Fibroblast of skin of scalp (primary cell): ENCODE data around the gene BHLHE23. TPM values are rescaled to one million over a fixed set of nuclear protein-coding genes. Genes with fewer than 3 reads are reported as not detected.

Experiments used
- DNase-seq: peaks from one replicate; pipeline ENCODE4 v3.0.0-alpha.2; 2013
- polyA plus RNA-seq, 2 experiments: library from polyadenylated mRNA; unstranded; fragments of 120-200 nt; gene quantifications; one replicate each; pipeline ENCODE4 v1.2.1, GENCODE V29; 2013; ENCODE audit not compliant: insufficient read length in 2 of 2

Gene BHLHE23
- polyA plus RNA-seq (2013, experiment 1 of 2; ENCODE audit: insufficient read length) = not detected
- polyA plus RNA-seq (2013, experiment 2 of 2; ENCODE audit: insufficient read length) = not detected

DNA sequence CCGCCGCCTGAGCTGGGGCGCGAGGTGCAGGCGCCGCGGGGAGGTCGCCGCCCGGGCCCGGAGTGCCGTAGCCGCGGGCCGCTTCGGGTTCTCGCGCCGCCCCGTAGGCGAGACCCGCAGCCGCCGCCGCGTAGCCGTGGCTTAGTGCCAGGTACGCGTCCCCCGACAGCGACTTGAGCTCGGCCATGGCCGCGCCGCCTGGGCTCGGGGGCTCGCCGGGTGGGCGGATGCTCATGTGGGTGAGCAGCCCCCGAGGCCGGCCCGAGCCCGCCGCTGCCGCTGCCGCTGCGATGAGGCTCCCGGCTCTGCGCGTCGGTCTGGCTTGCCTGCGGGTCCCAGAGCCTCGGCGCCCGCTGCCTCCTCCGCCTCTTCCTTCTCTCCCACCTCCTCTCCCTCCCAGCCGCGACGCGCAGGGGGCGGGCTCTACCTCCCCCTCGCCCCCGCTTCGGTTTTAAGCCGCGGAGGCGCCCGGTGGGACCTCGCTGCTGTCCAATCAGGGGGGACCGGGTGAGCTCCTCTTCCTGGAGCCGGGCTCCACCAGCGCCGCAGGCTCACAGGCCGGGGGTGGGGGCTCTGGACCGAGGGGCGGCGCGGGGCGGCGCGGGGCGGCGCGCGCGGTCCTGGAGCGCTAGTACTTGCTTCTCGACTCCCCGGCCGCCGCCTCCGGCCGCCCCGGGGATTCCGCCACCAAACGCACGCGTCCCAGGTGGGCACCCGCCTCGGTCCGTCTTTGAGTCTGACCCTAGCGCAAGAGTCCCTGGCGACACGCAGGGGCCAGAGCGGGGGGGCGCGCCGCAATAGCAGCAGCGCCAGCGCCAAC, at the start of gene BHLHE23:
Gene BHLHE23 (minus strand): TSS at position 425 of the 820 bp plus-strand sequence. CDS start 190 bp downstream, at position 235.
- no peak for DNase-seq

DNA sequence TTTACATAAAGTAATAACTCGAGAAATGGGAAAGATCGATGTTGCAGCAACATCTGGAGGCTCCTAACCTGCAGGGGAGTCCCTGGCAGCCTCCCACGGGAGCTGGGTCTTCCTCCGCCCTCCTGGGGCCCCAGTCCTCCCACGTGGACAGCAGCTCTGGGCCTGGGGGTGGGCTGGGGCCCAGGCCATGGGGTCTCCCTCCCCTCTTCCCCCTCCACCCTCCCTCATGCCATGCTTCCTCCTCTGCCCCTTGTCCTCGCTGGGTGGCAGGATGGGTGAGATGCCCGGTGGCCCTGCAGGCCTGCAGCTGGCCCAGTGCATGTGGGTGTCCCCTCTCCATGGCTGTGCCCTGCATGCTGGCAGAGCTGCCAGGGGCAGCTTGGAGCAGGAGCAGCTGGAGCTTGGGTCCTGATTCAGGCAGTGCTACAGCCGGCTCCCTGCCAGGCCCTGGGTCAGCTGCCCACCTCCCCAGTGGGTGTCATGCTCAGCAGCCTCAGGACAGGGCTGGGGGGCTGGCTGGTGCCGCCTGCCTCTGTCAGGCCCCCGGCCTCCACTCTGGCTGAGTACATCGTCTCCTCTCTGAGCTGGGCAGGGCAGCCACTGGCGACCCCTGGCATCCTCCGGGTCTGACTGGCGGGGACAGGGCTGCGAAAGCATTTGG, 48.9 kb upstream of the BHLHE23 start:
- no peak for DNase-seq

DNA sequence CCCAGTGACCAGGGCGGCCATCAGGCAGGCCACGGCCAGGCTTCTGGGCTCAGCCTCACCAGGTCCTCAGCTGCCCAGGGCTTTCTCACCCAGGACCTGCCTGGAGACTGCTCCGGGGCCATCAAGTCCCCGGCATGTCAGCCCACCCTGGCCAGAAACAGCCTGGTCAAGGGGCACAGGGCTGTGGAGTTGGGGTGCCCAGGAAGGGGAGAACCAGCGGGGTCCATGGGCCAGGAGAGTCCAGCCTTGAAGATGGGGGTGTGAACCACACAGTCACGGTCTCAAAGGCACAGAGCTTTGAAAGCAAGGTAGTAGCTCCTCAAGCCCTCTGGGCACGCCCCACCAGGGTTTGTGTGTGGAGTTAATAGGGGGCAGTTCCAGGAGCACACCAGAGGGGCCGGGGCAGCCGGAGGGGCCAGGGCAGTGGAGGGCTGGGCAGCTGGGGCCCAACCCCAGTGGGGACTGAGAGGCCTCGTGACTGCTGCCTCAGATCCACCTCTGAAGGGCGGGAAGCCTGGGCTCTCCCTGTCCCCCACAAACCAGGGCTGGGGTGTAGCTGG, 48.0 kb upstream of the BHLHE23 start:
- no peak for DNase-seq

DNA sequence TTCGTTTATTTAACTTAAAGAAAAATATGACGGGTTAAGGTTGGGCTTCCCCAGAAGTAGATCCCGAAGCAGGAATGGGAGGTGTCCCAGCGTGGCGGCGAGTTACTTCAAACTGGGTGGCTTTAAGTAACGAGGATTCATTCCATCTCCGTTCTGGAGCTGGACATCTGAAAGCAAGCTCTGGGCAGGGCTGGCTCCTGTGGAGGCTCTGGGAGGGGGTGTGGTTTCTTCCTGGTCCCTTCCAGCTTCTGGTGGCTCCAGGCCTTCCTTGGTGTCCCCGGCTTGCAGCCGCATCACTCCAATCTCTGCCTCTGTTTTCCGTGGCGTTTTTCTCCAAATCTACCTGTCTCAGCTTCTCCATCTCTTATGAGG, 47.3 kb upstream of the BHLHE23 start:
- DNase-seq = no peak

DNA sequence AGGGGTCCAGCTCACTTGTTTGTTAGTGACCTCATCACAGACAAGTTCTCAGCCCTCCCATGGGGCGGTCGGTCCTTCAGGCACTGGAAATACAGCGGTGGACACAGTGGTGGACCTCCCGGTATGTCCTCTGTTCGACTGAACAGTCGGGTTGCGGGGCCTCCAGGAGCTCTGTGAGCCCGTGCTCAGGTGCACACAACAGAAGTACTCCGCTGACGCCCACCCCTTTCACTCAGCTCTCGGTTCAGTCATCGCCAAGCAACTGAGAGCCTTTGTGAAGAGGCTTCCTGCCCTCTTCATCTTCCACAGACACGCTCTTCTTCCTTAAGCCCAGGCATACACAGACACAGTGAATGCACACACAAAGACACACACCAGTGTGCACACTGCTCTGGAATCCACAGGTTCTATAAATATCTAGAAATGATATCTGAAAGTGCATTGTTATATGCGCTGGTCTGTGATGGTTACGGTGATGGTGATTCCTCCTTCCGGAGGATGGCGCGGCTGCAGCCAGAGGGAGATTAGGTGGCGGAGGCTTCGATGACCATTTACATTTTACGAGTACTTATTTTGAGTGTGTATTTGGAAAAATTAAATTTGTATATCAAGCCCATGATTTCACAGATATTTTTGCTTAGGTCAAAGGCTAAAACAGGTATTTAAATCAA, 46.8 kb upstream of the BHLHE23 start:
- DNase-seq = no peak

DNA sequence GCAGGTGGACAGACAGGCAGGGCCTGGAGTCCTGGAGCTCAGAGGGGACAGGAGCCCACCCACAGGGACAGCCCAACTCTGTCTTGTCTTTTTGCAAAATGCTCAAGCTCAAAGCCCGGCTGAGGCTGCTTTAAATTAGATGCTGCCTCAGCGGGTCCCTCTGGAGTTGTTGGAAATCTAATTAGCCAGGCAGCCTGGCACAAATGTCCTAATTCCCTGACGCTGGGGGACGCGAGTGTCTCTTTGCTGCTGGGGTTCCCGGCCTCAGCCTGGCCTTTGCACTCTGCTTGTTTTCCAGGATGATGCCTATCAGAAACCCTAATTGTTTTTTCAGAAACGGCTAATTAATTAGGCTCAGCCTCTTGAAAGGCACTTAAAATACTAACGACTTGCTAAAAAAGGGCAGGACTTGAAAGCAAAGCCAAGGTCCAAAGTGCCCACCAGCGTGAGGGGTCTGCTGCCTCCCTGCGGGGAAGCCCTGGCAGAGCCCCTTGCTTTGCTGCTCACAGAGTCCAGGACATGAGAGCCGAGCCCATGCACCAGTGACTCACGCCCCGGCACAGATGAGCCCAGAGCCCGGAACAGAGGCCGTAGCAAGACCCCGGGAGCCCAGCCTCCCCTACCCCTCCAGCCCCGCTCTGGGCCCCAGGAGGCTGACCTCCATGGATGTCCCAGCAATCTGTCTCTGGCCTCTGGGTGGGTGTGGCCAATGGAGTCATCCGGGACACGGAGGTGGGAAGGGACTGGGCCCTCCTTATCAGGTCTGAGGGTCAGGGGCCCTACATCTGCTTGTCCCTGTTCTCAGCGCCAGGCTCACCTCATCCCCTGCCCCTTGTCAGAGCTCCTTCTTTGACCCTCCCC, 46.0 kb upstream of the BHLHE23 start:
- DNase-seq = no peak

DNA sequence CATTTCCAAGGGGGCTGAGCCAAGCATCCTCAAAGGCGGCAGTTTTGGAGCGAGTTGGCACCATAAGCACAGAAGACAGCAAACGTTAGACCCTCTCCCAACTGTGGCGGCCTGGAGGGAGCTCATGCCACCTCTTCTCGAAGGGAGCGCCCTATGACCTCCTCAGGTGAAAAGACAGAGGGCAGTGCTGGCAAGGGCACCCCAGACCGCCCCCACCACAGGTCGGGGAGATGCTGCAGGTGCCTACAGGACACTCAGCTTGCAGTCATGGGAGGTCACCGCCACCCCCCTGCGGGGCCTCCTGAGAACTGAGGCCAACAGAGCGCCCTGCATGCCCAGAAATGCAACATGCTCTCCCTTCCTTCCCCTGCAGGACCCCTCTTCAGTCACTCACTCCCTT, 45.1 kb upstream of the BHLHE23 start:
- DNase-seq = no peak

DNA sequence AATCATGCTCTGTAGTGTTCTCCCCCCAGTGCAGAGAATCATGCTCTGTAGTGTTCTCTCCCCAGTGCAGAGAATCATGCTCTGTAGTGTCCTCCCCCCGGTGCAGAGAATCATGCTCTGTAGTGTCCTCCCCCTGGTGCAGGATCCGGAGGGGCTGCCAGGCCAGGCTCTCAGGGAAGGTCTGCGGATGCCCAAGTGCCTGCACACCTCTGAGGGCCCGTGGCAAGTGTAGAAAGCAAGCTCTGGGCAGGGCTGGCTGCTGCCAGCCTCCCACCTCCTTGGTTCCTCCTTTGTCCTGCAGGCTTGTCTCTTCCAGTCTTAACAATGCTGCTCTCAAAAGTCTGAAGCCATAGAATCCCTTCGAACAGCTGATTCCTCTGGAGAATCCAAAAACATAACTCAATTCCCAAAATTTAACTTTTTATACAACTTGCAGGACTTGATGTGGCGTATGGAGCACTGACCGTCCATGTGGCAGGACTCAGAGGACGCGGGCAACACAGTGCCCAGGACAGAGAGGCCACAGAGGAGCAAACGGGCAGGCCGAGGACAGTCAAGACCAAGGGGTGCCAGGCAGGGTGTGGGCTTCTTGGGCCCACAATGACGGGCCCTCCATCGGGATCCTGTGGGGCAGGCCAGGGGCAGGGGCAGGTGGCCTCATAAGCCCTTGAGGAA, 44.6 kb upstream of the BHLHE23 start:
- no peak for DNase-seq

DNA sequence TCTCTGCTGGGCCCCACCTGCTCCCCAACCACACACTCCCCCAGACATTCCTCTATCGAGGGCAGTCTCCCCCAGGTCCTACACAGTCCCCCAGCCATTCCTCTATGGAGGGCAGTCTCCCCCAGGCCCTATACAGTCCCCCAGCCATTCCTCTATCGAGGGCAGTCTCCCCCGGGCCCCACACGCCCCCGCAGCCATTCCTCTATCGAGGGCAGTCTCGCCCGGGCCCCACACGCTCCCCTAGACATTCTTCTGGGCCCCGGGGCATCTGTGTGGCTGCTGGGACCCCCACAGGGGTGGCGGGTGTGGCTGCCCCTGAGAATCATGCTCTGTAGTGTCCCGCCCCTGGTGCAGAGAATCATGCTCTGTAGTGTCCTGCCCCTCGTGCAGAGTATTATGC, 43.6 kb upstream of the BHLHE23 start:
- DNase-seq = no peak

DNA sequence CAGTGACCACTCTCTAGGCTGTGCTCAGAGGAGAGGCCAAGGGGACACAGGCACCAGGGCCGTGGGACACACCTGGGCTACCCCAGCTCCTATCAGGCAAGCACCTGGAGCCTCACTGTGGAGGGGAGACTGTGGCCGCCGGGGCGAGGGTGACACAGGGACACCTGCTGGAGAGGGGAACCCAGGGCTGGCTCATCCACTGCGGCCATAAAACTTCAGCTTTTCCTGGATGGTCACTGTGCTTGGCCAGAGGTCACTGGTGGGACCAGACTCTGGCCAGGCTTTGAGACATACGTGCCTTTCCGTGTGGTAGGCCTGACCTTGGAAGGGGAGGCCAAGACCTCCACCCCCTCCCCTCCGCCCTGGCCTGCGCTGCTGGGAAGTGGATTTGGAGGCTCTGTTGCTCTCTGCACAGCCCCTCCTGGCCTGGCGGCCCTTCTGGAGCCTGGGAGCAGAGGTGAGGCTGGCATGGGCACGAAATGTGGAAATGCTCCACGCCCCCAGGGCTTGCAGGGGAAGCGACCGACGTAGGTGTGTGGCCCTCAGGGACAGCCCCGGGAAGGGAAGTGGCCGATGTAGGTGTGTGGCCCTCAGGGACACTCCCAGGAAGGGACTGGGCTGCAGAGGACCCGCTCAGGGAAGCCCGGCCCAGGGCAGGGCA, 42.9 kb upstream of the BHLHE23 start:
- DNase-seq = no peak

DNA sequence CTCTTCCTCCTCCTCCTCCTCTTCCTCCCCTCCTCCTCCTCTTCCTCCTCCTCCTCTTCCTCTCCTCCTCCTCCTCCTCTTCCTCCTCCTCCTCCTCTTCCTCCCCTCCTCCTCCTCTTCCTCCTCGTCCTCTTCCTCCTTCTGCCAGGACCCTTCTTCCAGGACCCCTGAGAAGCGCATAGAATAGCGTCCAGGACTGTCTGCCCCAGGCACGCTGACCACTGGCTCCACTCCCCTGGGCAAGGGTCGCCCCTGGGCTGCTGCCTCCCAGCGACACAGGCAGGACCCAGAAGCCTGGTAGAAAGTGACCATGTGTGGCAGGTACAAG, 42.4 kb upstream of the BHLHE23 start:
- DNase-seq = no peak

DNA sequence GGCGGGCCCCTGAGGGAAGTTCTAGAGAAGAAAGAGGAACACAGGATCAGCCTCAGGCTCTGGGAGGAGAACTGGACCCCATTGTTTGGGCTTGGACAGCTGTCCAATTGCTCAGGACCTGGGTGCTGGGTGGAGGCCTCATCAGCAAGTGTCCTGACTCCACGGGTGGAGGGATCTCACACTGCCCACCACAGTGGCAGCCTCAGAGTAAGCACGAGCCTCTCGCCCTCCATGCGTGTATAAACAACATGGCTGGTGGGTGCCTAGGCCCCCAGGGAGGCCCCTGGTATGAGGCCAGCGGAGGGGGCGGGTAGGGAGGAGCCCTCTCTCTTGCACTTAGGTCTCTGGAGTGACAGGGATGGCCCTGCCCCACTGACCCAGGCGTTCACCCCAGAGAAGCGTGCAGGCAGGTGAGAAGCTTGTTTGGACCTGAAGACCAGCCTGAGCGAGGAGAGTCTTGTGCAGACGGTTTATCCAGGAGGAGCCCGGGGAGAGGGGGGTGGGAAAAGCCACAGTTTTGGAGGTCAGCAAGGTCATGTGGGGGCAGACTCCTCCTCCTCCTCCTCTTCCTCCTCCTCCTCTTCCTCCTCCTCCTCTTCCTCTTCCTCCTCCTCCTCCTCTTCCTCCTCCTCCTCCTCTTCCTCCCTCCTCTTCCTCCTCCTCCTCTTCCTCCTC, 41.9 kb upstream of the BHLHE23 start:
- no peak for DNase-seq

DNA sequence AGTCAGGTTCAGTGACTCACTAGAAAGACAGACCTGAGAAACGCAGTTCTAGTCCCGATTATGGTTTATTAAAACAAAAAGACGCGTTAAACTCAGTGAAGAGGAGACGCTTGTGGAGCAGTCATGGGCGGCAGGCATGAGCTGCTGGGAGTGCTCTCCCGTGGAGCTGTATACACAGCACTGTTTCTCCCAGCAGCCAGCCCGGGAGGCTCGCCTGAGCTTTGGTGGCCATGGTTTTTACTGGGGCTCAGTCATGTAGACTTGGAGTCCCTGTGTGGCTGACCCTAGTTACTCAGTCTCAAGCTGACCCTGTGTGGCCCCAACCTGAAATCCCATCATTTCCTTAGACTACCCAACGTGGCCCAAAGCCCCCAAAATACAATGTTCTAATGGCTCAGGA, 41.2 kb upstream of the BHLHE23 start:
- DNase-seq = no peak

DNA sequence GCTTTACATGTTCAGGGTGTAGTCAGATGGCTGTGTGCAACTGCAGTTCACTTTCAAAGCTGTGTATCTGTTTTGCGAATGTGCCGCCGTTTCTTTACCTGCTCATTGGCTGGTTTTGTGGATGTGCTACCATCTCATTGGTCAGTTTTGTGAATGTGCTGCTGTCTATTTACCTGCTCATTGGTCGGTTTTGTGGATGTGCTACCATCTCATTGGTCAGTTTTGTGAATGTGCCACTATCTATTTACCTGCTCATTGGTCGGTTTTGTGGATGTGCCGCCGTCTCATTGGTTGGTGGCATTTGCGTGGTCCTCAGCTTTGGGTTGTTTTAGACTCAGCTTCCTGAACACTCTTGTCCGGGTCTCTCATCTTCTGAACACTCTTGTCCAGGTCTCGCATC, 40.5 kb upstream of the BHLHE23 start:
- DNase-seq = no peak

DNA sequence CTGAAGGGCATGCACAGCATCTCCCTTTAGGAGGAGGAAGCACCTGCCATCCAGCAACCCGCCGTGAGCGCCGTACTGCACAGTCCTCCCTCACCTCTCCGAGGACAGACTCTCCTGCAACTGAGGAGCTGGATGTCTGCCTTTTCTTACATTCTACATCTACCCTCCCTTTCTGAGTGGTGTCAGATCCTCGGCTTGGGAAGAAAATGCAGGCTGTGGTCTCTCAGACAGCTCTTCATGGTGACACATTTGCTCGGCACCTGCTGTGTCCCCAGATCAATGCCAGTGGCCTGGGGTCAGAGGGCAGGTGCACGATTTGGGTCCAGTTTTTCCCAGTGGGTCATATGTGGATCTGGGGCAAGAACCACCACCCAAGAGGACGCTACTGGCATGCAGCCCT, 40.1 kb upstream of the BHLHE23 start:
- no peak for DNase-seq

DNA sequence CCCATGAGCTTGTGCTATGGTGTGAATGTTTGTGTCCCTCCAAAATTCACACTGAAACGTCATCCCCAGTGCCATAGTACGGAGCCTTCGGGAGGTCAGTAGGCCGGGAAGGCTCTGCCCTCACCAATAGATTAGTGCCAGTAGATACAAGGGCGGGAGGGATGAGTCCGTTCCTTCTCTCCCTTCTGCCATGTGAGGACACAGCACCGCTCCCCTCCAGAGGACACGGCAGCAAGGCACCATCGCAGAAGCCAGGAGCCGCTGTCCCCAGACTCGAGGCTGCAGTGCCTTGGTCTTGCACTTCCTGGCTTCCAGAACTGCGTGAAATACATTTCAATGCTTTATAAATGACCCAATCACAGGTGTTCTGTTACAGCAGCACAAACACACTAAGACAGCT, 39.2 kb upstream of the BHLHE23 start:
- DNase-seq = no peak

DNA sequence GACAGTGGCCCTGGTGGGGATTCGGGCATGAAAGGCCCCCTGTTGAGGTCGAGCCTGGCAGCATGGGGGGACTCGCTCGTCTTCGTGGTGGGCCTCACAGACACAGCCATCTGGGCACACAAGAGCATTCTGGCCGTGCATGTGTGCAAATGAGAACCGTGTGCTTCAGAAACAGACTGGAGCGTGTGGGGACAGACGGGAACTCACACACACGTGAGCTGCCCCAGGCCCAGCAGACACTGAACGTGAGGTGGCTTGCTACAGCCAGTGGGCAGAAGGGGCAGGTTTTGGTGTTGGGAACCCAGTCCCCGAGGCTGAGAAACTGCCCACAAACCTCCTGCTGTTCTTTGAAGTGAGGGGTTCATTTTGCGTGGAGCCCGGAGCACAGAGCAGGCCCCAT, 38.6 kb upstream of the BHLHE23 start:
- no peak for DNase-seq

DNA sequence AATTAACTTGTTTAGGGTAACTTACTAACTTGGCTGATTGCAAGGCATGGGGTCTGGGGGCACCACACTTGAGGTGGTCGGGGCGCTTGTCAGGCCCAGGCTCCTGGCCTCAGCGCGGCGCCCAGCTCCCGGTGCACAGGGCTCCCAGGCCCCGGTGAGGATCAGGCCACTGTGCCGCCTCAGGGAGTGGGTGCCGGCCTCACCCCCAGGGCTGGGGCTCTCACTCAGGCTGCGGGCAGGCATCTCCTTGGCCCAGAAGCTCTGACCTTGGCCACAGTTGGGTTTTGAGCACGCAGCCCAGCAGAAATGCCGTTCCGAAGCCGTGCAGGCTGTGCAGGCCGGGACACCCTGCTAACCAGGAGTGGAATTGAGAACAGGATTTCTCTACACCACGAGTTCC, 37.8 kb upstream of the BHLHE23 start:
- no peak for DNase-seq

DNA sequence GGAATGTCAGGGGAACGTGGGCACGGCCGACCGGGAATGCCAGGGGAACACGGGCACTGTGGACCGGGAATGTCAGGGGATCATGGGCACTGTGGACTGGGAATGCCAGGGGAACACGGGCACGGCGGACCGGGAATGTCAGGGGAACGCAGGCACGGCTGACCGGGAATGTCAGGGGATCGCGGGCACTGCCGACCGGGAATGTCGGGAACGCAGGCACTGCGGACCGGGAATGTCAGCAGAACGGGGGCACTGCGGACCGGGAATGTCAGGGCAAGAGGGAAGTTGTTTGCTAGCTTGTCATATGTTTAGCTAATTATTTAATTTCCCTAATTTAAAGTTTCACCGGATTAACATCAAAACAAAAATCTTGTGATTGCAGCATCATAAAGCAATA, 37.4 kb upstream of the BHLHE23 start:
- DNase-seq = no peak

DNA sequence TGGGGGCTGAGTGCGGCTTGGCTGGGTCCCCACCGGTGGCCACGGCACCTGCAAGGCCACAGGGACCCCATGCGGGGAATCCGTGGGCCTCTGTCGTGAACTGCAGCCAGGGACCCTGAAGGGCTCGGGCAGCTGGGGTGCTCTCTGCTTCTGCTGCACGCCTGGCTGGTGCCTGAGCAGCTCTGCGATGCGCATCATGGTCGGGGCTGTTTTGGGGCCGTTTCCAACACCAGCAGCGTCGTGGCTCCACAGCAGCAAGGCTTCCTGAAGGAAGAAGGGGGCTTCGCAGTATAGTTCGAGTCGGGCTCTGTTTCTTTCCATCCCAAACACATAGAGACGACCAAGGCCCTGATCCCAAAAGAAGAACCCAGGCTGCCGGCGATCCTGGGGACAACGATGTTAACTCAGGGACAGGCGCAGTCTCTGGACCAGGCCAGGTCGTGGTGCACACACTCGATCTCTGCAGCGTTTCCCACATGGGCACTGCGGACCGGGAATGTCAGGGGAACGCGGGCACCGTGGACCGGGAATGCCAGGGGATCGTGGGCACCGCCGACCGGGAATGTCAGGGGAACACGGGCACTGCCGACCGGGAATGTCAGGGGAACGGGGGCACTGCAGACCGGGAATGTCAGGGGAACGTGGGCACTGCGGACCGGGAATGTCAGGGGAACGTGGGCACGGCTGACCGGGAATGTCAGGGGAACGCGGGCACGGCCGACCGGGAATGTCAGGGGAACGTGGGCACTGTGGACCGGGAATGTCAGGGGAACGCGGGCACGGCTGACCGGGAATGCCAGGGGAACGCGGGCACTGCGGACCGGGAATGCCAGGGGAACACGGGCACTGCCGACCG, 36.8 kb upstream of the BHLHE23 start:
- no peak for DNase-seq
